PFSK-1 (cell line): ENCODE results near the gene SLC15A4.

Experiments
- FOXP2 ChIP-seq: optimal IDR thresholded peaks from 2 replicates; pipeline ENCODE3; 2011; ENCODE audit warnings: borderline replicate concordance, control low read depth, inconsistent platforms; ENCODE audit not compliant: insufficient read depth; ENCODE audit errors: extremely low read length, extremely low read depth
- POLR2AphosphoS5 ChIP-seq: IDR thresholded peaks from 2 replicates; pipeline ENCODE4 v1.6.1; 2012; ENCODE audit warnings: low read depth, mild to moderate bottlenecking, control low read depth, low read length, moderate library complexity
- REST ChIP-seq, 2 experiments: IDR thresholded peaks; 2 replicates each; pipeline versions ENCODE4 v1.6.1 to v1.8.0; 2011 to 2012; ENCODE audit warnings: low read depth in 2 of 2, low read length in 2 of 2, control low read depth in 1 of 2, inconsistent platforms in 1 of 2, mild to moderate bottlenecking in 1 of 2, moderate library complexity in 1 of 2; ENCODE audit not compliant: insufficient read depth in 1 of 2
- SIN3A ChIP-seq: IDR thresholded peaks from 2 replicates; pipeline ENCODE4 v1.6.1; 2012; ENCODE audit warnings: mild to moderate bottlenecking, low read length, moderate library complexity, borderline replicate concordance; ENCODE audit not compliant: insufficient read depth
- TAF1 ChIP-seq: IDR thresholded peaks from 2 replicates; pipeline ENCODE4 v1.6.1; 2012; ENCODE audit warnings: low read length, control low read depth, borderline replicate concordance; ENCODE audit not compliant: insufficient read depth

- no peak for TF ChIP-seq POLR2AphosphoS5
- TF ChIP-seq FOXP2, result no peak
- no peak for TF ChIP-seq TAF1
- TF ChIP-seq SIN3A, result no peak
- TF ChIP-seq REST (IDR thresholded peaks at IDR 0.05; ENCODE audit: insufficient read depth in 1 of 2, low read depth in 2 of 2, low read length in 2 of 2), result no peak
Observed at GRCh38 chr12:128783129-128783574, 40.6 kb downstream of the SLC15A4 start.
